ENCODE results near the gene NPPA. TPM values are rescaled to one million over a fixed set of nuclear protein-coding genes. Genes with fewer than 3 reads are reported as not detected.
A peak's percentile ranks its signal among the peaks of the same experiment; 100 is the strongest.

NPPA gene
- polyA plus RNA-seq, 1 of the 3 experiments (the other 2 are of a cell fraction): not detected

DNA sequence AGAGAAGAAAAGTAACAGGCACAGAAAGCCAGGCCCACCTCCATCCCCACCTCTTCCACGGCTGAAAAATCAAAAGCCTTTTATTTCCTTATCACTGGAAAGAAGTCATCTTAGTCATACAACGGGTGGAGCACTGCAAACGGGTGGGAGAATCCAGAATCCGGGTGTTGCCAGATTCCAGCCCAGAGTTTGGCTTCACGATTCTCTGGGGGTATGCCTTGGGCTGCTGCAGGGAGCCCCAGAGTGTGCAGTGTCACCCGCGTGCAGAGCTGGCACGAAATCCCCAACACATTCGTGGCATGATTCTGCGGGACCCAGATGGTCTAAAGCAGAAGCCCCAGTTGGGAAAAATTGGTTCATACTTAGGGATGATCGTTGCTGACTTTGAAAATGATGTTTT is 2.6 kb upstream of the NPPA start (continued):
- no peak for TF ChIP-seq CHD2 (IDR thresholded peaks at IDR 0.05; ENCODE audit: low read length, partially characterized antibody)
- TF ChIP-seq TCF12 (IDR thresholded peaks at IDR 0.05): no peak
- no peak for TF ChIP-seq EP300 (IDR thresholded peaks at IDR 0.05; ENCODE audit: borderline replicate concordance in 1 of 2, low read depth in 1 of 2, low read length in 1 of 2)
- TF ChIP-seq GATA2 (CRISPR knock-in tag; IDR thresholded peaks at IDR 0.05): no peak
- TF ChIP-seq, protein P1, sequence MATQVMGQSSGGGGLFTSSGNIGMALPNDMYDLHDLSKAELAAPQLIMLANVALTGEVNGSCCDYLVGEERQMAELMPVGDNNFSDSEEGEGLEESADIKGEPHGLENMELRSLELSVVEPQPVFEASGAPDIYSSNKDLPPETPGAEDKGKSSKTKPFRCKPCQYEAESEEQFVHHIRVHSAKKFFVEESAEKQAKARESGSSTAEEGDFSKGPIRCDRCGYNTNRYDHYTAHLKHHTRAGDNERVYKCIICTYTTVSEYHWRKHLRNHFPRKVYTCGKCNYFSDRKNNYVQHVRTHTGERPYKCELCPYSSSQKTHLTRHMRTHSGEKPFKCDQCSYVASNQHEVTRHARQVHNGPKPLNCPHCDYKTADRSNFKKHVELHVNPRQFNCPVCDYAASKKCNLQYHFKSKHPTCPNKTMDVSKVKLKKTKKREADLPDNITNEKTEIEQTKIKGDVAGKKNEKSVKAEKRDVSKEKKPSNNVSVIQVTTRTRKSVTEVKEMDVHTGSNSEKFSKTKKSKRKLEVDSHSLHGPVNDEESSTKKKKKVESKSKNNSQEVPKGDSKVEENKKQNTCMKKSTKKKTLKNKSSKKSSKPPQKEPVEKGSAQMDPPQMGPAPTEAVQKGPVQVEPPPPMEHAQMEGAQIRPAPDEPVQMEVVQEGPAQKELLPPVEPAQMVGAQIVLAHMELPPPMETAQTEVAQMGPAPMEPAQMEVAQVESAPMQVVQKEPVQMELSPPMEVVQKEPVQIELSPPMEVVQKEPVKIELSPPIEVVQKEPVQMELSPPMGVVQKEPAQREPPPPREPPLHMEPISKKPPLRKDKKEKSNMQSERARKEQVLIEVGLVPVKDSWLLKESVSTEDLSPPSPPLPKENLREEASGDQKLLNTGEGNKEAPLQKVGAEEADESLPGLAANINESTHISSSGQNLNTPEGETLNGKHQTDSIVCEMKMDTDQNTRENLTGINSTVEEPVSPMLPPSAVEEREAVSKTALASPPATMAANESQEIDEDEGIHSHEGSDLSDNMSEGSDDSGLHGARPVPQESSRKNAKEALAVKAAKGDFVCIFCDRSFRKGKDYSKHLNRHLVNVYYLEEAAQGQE (IDR thresholded peaks at IDR 0.05; ENCODE audit: low read depth, low read length): no peak

DNA sequence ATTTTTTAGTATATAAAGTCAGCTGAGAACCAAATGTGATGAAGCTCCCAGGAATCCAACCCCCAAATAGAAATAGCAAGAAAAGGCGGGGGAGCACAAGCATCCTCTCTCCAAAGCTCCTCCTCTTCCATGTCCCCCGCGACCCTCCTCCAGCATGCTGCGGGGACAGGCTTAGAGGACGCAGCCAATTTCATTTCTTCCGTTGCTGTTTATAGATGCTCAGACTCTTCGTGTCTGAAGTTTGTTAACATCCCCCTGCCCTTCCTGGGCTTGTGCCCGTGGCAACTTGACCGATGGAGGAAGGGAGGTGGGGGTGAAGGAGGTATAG is 754 bp upstream of the NPPA start:
- Histone ChIP-seq H3K9me3 (no peaks in the 10 kb centered on the region), H3K9me2 (no peaks in the 10 kb centered on the region), H3K4me1 (ENCODE audit: control insufficient read depth in 1 of 2, insufficient read depth in 2 of 2, low read depth in 1 of 2, low read length in 1 of 2) (peaks cover 0 to 30% of the 10 kb centered on the region in 2 experiments; a peak in 1 of 4 replicates), H3K79me2 (ENCODE audit: insufficient read depth) (no peaks in the 10 kb centered on the region), H2AFZ (ENCODE audit: low read depth) (no peak overlapping the region), H3K9ac (no peak overlapping the region), H3K36me3 (replicated peaks in 1 of 2; ENCODE audit: control insufficient read depth in 1 of 2, insufficient read depth in 2 of 2, low read length in 1 of 2) (peaks cover 4 to 12% of the 10 kb centered on the region in 2 experiments), H3F3A (replicated peaks; ENCODE audit: insufficient read depth) (no peaks in the 10 kb centered on the region), H3K27ac (ENCODE audit: low read depth in 2 of 2, low read length in 1 of 2) (peak overlapping the region in 1 of 2 experiments; percentile 92; a peak in 2 of 4 replicates), H4K20me1 (ENCODE audit: insufficient read depth) (peaks cover 6% of the 10 kb centered on the region; the same call in 1 of the 2 replicates), H3K4me3 (ENCODE audit: low read depth in 2 of 2, low read length in 1 of 2) (no peak overlapping the region), H3K4me2 (no peak overlapping the region), H3K27me3 (ENCODE audit: insufficient read depth) (no peaks in the 10 kb centered on the region)
- CTCF ChIA-PET: interaction anchor here (0.7 to 15.4 kb wide), 4 partner anchors 10 to 49 kb away, joined by 3 to 316 read pairs (median 12); no protein-coding TSS in a partner anchor
- peak; percentile 42 for DNase-seq
- POLR2A ChIA-PET: interaction anchor here (1.4 to 4.0 kb wide), 3 partner anchors 14 to 60 kb away, joined by 4 to 29 read pairs (median 15); no protein-coding TSS in a partner anchor
- no peak for TF ChIP-seq GABPA (IDR thresholded peaks at IDR 0.05; ENCODE audit: low read depth)
- TF ChIP-seq, protein P2, sequence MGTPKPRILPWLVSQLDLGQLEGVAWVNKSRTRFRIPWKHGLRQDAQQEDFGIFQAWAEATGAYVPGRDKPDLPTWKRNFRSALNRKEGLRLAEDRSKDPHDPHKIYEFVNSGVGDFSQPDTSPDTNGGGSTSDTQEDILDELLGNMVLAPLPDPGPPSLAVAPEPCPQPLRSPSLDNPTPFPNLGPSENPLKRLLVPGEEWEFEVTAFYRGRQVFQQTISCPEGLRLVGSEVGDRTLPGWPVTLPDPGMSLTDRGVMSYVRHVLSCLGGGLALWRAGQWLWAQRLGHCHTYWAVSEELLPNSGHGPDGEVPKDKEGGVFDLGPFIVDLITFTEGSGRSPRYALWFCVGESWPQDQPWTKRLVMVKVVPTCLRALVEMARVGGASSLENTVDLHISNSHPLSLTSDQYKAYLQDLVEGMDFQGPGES (IDR thresholded peaks at IDR 0.05; ENCODE audit: low read depth, low read length): no peak
- TF ChIP-seq, protein P3, sequence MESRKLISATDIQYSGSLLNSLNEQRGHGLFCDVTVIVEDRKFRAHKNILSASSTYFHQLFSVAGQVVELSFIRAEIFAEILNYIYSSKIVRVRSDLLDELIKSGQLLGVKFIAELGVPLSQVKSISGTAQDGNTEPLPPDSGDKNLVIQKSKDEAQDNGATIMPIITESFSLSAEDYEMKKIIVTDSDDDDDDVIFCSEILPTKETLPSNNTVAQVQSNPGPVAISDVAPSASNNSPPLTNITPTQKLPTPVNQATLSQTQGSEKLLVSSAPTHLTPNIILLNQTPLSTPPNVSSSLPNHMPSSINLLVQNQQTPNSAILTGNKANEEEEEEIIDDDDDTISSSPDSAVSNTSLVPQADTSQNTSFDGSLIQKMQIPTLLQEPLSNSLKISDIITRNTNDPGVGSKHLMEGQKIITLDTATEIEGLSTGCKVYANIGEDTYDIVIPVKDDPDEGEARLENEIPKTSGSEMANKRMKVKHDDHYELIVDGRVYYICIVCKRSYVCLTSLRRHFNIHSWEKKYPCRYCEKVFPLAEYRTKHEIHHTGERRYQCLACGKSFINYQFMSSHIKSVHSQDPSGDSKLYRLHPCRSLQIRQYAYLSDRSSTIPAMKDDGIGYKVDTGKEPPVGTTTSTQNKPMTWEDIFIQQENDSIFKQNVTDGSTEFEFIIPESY (IDR thresholded peaks at IDR 0.05; ENCODE audit: borderline replicate concordance, low read depth): no peak
- TF ChIP-seq FOXM1 (IDR thresholded peaks at IDR 0.05; ENCODE audit: low read depth): no peak
- no peak for TF ChIP-seq RFX5 (IDR thresholded peaks at IDR 0.05; ENCODE audit: low read length)
- 93% methylated on average over 9 of the region's 9 CpGs for WGBS (ENCODE audit: low lambda C conversion rate)

Data from SK-N-SH (cell line).